ENCODE data around the gene LKAAEAR1. TPM values are rescaled to one million over a fixed set of nuclear protein-coding genes. Genes with fewer than 3 reads are reported as not detected.

Gene LKAAEAR1
- total and polyA plus RNA-seq, 2 of the 13 experiments (the other 11 are each of a cell fraction or from before 2014, with no cell fraction given) = not detected

DNA sequence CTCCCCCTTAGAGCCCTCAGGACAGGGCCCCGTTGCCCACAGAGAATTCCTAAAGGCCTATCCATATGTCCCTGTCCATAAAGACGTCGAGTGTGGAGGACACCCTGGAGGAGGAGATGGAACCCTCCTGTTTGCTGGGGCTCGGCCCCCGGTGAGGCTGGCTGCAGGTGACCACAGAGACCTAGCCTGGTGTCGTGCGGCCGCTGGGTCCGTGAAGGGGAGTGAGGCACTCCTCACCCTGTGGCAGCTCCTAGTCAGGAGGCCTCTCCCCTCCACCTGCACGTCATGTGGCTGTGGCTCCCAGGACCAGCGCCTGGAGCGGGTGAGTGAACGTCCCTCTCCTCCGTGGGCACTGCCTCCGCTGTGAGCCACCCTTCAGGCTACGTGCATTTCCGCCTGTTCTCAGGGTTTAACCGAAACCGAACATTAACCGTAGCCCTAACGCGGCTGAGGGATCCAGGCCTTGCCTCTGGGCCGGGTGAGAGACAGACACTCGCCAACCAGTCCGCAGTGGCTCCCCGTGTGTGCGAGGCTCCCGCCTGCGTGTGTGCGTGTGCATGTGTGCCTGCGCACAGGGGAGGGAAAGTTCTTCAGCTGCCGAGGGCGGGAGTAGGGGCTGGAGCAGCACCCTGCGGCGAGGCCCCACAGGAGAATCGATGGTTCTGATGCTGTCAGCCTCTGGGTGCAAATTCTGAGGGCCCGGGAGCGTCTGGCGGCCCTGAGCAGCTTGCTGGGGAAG is 27.1 kb downstream of the LKAAEAR1 start (continued):
- TF ChIP-seq, protein P1, sequence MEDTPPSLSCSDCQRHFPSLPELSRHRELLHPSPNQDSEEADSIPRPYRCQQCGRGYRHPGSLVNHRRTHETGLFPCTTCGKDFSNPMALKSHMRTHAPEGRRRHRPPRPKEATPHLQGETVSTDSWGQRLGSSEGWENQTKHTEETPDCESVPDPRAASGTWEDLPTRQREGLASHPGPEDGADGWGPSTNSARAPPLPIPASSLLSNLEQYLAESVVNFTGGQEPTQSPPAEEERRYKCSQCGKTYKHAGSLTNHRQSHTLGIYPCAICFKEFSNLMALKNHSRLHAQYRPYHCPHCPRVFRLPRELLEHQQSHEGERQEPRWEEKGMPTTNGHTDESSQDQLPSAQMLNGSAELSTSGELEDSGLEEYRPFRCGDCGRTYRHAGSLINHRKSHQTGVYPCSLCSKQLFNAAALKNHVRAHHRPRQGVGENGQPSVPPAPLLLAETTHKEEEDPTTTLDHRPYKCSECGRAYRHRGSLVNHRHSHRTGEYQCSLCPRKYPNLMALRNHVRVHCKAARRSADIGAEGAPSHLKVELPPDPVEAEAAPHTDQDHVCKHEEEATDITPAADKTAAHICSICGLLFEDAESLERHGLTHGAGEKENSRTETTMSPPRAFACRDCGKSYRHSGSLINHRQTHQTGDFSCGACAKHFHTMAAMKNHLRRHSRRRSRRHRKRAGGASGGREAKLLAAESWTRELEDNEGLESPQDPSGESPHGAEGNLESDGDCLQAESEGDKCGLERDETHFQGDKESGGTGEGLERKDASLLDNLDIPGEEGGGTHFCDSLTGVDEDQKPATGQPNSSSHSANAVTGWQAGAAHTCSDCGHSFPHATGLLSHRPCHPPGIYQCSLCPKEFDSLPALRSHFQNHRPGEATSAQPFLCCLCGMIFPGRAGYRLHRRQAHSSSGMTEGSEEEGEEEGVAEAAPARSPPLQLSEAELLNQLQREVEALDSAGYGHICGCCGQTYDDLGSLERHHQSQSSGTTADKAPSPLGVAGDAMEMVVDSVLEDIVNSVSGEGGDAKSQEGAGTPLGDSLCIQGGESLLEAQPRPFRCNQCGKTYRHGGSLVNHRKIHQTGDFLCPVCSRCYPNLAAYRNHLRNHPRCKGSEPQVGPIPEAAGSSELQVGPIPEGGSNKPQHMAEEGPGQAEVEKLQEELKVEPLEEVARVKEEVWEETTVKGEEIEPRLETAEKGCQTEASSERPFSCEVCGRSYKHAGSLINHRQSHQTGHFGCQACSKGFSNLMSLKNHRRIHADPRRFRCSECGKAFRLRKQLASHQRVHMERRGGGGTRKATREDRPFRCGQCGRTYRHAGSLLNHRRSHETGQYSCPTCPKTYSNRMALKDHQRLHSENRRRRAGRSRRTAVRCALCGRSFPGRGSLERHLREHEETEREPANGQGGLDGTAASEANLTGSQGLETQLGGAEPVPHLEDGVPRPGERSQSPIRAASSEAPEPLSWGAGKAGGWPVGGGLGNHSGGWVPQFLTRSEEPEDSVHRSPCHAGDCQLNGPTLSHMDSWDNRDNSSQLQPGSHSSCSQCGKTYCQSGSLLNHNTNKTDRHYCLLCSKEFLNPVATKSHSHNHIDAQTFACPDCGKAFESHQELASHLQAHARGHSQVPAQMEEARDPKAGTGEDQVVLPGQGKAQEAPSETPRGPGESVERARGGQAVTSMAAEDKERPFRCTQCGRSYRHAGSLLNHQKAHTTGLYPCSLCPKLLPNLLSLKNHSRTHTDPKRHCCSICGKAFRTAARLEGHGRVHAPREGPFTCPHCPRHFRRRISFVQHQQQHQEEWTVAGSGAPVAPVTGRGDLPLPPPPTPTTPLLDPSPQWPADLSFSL (CRISPR knock-in tag; IDR thresholded peaks at IDR 0.05) = no peak
- TF ChIP-seq ELF4 (CRISPR knock-in tag; IDR thresholded peaks at IDR 0.05; ENCODE audit: borderline replicate concordance) (no peak), RARG (CRISPR knock-in tag; IDR thresholded peaks at IDR 0.05; ENCODE audit: low read depth) (no peak), RFXAP (CRISPR knock-in tag; IDR thresholded peaks at IDR 0.05; ENCODE audit: borderline replicate concordance) (no peak), ZNF552 (CRISPR knock-in tag; IDR thresholded peaks at IDR 0.05; ENCODE audit: borderline replicate concordance) (no peak), ZNF577 (CRISPR knock-in tag; IDR thresholded peaks at IDR 0.05; ENCODE audit: borderline replicate concordance, low read depth) (no peak), ZNF766 (CRISPR knock-in tag; IDR thresholded peaks at IDR 0.05; ENCODE audit: borderline replicate concordance) (no peak), TRIM24 (CRISPR knock-in tag; IDR thresholded peaks at IDR 0.05) (no peak), ZNF253 (CRISPR knock-in tag; IDR thresholded peaks at IDR 0.05; ENCODE audit: borderline replicate concordance) (no peak), NBN (conservative IDR thresholded peaks at IDR 0.05) (no peak)
- TF ChIP-seq, protein P2, sequence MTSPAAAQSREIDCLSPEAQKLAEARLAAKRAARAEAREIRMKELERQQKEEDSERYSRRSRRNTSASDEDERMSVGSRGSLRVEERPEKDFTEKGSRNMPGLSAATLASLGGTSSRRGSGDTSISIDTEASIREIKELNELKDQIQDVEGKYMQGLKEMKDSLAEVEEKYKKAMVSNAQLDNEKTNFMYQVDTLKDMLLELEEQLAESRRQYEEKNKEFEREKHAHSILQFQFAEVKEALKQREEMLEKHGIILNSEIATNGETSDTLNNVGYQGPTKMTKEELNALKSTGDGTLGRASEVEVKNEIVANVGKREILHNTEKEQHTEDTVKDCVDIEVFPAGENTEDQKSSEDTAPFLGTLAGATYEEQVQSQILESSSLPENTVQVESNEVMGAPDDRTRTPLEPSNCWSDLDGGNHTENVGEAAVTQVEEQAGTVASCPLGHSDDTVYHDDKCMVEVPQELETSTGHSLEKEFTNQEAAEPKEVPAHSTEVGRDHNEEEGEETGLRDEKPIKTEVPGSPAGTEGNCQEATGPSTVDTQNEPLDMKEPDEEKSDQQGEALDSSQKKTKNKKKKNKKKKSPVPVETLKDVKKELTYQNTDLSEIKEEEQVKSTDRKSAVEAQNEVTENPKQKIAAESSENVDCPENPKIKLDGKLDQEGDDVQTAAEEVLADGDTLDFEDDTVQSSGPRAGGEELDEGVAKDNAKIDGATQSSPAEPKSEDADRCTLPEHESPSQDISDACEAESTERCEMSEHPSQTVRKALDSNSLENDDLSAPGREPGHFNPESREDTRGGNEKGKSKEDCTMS (CRISPR knock-in tag; conservative IDR thresholded peaks at IDR 0.05) = no peak
- TF ChIP-seq, protein P3, sequence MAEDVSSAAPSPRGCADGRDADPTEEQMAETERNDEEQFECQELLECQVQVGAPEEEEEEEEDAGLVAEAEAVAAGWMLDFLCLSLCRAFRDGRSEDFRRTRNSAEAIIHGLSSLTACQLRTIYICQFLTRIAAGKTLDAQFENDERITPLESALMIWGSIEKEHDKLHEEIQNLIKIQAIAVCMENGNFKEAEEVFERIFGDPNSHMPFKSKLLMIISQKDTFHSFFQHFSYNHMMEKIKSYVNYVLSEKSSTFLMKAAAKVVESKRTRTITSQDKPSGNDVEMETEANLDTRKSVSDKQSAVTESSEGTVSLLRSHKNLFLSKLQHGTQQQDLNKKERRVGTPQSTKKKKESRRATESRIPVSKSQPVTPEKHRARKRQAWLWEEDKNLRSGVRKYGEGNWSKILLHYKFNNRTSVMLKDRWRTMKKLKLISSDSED (CRISPR knock-in tag; IDR thresholded peaks at IDR 0.05) = no peak
- TF ChIP-seq, protein P4, sequence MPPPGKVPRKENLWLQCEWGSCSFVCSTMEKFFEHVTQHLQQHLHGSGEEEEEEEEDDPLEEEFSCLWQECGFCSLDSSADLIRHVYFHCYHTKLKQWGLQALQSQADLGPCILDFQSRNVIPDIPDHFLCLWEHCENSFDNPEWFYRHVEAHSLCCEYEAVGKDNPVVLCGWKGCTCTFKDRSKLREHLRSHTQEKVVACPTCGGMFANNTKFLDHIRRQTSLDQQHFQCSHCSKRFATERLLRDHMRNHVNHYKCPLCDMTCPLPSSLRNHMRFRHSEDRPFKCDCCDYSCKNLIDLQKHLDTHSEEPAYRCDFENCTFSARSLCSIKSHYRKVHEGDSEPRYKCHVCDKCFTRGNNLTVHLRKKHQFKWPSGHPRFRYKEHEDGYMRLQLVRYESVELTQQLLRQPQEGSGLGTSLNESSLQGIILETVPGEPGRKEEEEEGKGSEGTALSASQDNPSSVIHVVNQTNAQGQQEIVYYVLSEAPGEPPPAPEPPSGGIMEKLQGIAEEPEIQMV (CRISPR knock-in tag; IDR thresholded peaks at IDR 0.05; ENCODE audit: low read depth) = peak; percentile 80; the same call in 1 of the 2 replicates
- TF ChIP-seq, protein P5, sequence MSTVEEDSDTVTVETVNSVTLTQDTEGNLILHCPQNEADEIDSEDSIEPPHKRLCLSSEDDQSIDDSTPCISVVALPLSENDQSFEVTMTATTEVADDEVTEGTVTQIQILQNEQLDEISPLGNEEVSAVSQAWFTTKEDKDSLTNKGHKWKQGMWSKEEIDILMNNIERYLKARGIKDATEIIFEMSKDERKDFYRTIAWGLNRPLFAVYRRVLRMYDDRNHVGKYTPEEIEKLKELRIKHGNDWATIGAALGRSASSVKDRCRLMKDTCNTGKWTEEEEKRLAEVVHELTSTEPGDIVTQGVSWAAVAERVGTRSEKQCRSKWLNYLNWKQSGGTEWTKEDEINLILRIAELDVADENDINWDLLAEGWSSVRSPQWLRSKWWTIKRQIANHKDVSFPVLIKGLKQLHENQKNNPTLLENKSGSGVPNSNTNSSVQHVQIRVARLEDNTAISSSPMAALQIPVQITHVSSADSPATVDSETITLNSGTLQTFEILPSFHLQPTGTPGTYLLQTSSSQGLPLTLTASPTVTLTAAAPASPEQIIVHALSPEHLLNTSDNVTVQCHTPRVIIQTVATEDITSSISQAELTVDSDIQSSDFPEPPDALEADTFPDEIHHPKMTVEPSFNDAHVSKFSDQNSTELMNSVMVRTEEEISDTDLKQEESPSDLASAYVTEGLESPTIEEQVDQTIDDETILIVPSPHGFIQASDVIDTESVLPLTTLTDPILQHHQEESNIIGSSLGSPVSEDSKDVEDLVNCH (CRISPR knock-in tag; IDR thresholded peaks at IDR 0.05) = peak; percentile 94; the same call in 1 of the 2 replicates

All from HepG2 (cell line).